GM18870 (cell line): ENCODE data around the gene OLFML2B.
A peak's percentile ranks its signal among the peaks of the same experiment; 100 is the strongest.

ENCODE experiments used
- ATAC-seq: cut with Tn5 transposase; IDR thresholded peaks from one replicate; pipeline ENCODE4 v1.9.1; 2021; ENCODE audit warnings: moderate library complexity; ENCODE audit not compliant: unreplicated experiment

Gene OLFML2B

GRCh38 chr1:161981735-161982506 lies 41.7 kb downstream of the OLFML2B start:
- ATAC-seq = no peak

- no peak for ATAC-seq
These were observed 42.5 kb downstream of the OLFML2B start for GRCh38 chr1:161981126-161981525.

- ATAC-seq = no peak
These were observed 45.5 kb downstream of the OLFML2B start for GRCh38 chr1:161978011-161978790.

- no peak for ATAC-seq
These were observed 49.5 kb downstream of the OLFML2B start for GRCh38 chr1:161973924-161974845.

GRCh38 chr1:161972828-161973227 lies 50.8 kb downstream of the OLFML2B start:
- ATAC-seq = no peak

GRCh38 chr1:161970633-161971032 lies 53.0 kb downstream of the OLFML2B start:
- ATAC-seq = no peak

GRCh38 chr1:161970036-161970435 lies 53.6 kb downstream of the OLFML2B start:
- ATAC-seq = no peak

GRCh38 chr1:161966067-161966466 lies 57.6 kb downstream of the OLFML2B start:
- no peak for ATAC-seq

GRCh38 chr1:161962091-161962887 lies 61.4 kb downstream of the OLFML2B start:
- ATAC-seq = peak; percentile 84

GRCh38 chr1:161958425-161958824 lies 65.2 kb downstream of the OLFML2B start:
- ATAC-seq = no peak

- ATAC-seq = no peak
These were observed 66.7 kb downstream of the OLFML2B start for GRCh38 chr1:161956930-161957329.

- ATAC-seq = no peak
These were observed 67.6 kb downstream of the OLFML2B start for GRCh38 chr1:161956097-161956496.

GRCh38 chr1:161955606-161956005 lies 68.1 kb downstream of the OLFML2B start:
- no peak for ATAC-seq

- no peak for ATAC-seq
These were observed 69.2 kb downstream of the OLFML2B start for GRCh38 chr1:161954466-161954865.

GRCh38 chr1:161954050-161954449 lies 69.6 kb downstream of the OLFML2B start:
- no peak for ATAC-seq

GRCh38 chr1:161953256-161953920 lies 70.3 kb downstream of the OLFML2B start:
- ATAC-seq = no peak

GRCh38 chr1:161952607-161953172 lies 71.0 kb downstream of the OLFML2B start:
- ATAC-seq = no peak

GRCh38 chr1:161951646-161952045 lies 72.0 kb downstream of the OLFML2B start:
- ATAC-seq = no peak

- no peak for ATAC-seq
These were observed 73.3 kb downstream of the OLFML2B start for GRCh38 chr1:161950377-161950776.
